ENCODE results near the gene EGLN3.

EGLN3 gene

DNA sequence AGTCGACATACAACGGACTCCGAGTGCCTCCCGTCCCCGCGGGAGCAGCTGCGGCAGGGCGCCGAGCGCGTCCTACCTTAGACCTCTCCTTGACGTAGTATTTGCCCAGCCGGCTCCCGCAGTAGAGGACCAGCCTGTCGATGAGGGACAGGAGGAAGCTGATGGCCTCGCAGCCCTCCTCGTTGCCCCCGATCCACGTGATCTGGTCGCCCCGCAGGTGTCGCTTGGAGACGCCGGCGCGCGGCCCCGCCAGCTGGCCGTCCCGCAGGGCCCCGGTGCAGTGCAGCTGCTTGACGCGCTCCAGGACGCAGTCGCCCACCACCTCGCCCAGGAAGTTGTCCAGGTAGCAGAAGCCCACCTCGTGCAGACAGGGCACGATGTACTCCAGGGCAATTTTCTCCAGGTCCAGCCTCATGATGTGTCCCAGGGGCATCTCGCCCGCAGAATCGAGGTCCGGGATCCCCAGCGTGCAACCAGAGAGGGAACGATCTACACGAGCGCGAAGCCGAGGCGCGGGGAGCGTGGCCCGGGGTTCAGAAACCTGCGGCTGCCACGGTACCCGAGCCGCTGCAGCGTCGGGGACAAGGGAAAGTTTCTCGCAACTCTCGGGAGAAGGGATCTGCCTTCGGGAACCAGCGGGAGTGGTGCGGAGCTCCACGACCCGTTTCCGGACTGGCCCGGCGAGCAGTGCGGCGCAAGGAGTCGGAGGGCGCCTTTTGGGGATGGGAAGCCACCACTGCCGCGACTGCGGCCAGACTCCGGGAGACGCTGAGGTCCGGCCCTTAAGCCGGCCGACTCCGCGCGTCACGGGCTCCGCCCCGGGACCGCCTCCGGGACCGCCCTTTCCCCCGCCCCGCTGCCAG lies at the start of gene EGLN3:
EGLN3 (minus strand) TSS at position 755 of the 863 bp plus-strand sequence; CDS start at position 433, 322 bp downstream.
- H3K9me3 ChIP-seq (ENCODE audit: low read length) = peaks cover 4% of the 10 kb centered on the region
- peak within 1 kb of the TSS; percentile 43 for H3K4me3 ChIP-seq (ENCODE audit: low read length)
- peaks cover 8% of the 10 kb centered on the region for H3K4me1 ChIP-seq (ENCODE audit: insufficient read depth, low read length)
- H3K36me3 ChIP-seq (ENCODE audit: insufficient read depth, low read length) = no peaks in the 10 kb centered on the region
- H2AFZ ChIP-seq (ENCODE audit: low read depth, low read length) = peak within 1 kb of the TSS; percentile 20
- H3K27me3 ChIP-seq (ENCODE audit: insufficient read depth, low read length) = peaks cover 41% of the 10 kb centered on the region

DNA sequence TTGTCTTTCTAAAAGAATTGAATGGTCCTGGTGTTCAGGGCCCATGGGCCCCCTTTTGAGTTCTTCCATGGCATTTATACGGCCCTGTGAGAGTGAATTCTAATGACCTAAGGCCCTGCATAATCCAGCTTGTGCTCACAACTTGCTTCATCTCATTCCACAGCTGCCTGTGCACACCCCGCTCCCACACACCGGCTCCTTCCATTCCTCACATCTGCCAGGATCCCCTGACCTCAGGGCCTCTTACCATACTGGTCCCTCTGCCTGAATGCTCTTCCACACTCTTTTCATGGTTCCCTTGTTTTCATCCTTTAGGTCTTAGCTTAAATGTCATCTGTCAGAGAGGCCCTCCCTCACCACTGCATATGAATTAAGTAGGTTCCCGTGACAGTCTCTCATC lies 49.5 kb upstream of the EGLN3 start:
- Histone ChIP-seq H3K36me3 (ENCODE audit: insufficient read depth, low read length) (no peaks in the 10 kb centered on the region), H2AFZ (ENCODE audit: low read depth, low read length) (no peak overlapping the region), H3K27me3 (ENCODE audit: insufficient read depth, low read length) (peaks cover 4% of the 10 kb centered on the region), H3K9me3 (ENCODE audit: low read length) (no peaks in the 10 kb centered on the region), H3K4me1 (ENCODE audit: insufficient read depth, low read length) (no peaks in the 10 kb centered on the region), H3K4me3 (ENCODE audit: low read length) (no peak overlapping the region)

DNA sequence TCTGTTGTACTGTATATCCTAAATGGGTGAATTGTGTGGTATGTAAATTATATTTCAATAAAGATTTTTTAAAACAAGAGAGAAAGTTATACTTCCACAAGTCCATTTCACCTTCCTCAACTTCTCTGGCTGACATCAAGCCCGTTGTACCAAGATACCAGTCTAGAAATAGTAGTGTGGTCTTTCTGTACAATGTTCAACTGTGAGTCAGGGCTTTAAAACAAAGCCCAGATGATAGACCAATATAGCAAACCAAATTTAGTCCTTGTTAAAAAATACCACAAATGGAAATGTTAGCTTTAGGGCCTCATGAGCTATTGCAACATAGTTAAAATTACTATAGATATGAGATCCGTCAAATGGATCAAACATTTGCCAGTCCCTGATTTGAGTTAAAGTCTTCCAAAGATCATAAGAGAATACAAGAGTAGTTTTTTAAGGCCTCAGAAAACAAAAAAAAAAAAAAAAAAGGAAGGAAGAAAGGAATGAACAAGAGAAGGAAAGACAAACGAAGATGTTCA lies 49.0 kb upstream of the EGLN3 start:
- H3K27me3 ChIP-seq (ENCODE audit: insufficient read depth, low read length) = peaks cover 4% of the 10 kb centered on the region
- H3K4me3 ChIP-seq (ENCODE audit: low read length) = no peak overlapping the region
- no peaks in the 10 kb centered on the region for H3K9me3 ChIP-seq (ENCODE audit: low read length)
- no peaks in the 10 kb centered on the region for H3K4me1 ChIP-seq (ENCODE audit: insufficient read depth, low read length)
- no peak overlapping the region for H2AFZ ChIP-seq (ENCODE audit: low read depth, low read length)
- no peaks in the 10 kb centered on the region for H3K36me3 ChIP-seq (ENCODE audit: insufficient read depth, low read length)

DNA sequence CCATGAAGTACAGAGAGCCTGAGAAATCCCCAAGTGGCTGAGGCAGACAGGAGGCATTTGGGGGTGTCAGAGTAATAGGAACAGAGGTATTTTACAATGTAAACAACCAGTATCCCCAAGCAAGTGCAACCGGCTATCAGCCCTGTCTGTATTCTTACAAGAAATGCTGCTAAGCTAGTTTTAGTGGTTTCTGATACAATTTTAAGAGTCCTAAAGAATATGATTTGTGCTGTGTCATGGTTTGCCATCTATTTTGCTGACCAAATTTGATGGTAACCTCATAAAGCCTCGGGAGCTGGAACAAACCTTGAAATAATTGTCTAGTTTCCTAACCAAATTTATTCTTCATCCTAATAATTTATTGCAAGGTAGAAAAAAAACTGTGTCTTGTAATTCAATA lies 46.7 kb upstream of the EGLN3 start:
- Histone ChIP-seq H3K4me1 (ENCODE audit: insufficient read depth, low read length) (no peaks in the 10 kb centered on the region), H3K4me3 (ENCODE audit: low read length) (no peak overlapping the region), H3K27me3 (ENCODE audit: insufficient read depth, low read length) (no peaks in the 10 kb centered on the region), H3K9me3 (ENCODE audit: low read length) (no peaks in the 10 kb centered on the region), H2AFZ (ENCODE audit: low read depth, low read length) (no peak overlapping the region), H3K36me3 (ENCODE audit: insufficient read depth, low read length) (no peaks in the 10 kb centered on the region)

DNA sequence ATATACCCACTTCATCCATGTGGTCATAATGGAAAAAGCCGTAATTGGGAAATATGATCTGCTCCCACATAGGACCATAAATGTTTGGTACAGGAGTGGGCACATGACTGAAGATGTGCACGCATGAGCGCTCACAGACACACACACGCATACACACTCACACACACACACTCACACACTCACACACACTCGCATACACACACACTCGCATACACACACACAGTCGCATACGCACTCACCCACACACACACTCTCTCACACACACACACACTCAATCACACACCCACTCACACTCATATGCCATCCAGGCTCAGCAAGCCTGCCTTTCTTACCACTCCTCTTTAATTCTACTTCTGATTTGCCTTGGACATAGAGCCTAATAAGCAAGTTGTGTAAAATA lies 45.6 kb upstream of the EGLN3 start:
- Histone ChIP-seq H3K36me3 (ENCODE audit: insufficient read depth, low read length) (no peaks in the 10 kb centered on the region), H3K4me1 (ENCODE audit: insufficient read depth, low read length) (no peaks in the 10 kb centered on the region), H2AFZ (ENCODE audit: low read depth, low read length) (no peak overlapping the region), H3K4me3 (ENCODE audit: low read length) (no peak overlapping the region), H3K9me3 (ENCODE audit: low read length) (no peaks in the 10 kb centered on the region), H3K27me3 (ENCODE audit: insufficient read depth, low read length) (no peaks in the 10 kb centered on the region)

DNA sequence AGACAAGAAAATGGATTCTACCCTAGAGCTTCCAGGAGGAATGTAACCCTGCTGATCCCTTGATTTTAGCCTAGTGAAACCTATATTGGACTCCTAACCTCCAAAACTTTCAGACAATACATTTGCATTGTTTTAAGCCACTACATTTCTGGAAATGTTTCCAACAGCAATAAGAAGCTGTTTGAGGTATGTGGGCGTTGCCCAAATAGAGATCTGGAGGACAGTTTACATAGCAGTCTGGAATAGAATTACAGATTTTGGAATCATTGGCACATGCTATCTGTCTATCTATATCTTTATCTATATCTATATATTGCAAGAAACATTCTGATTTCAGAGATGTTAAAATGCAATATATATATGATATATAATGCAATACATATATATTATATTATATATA lies 42.4 kb upstream of the EGLN3 start:
- Histone ChIP-seq H3K36me3 (ENCODE audit: insufficient read depth, low read length) (no peaks in the 10 kb centered on the region), H3K9me3 (ENCODE audit: low read length) (no peaks in the 10 kb centered on the region), H3K4me1 (ENCODE audit: insufficient read depth, low read length) (no peaks in the 10 kb centered on the region), H2AFZ (ENCODE audit: low read depth, low read length) (no peak overlapping the region), H3K27me3 (ENCODE audit: insufficient read depth, low read length) (no peaks in the 10 kb centered on the region), H3K4me3 (ENCODE audit: low read length) (no peak overlapping the region)

DNA sequence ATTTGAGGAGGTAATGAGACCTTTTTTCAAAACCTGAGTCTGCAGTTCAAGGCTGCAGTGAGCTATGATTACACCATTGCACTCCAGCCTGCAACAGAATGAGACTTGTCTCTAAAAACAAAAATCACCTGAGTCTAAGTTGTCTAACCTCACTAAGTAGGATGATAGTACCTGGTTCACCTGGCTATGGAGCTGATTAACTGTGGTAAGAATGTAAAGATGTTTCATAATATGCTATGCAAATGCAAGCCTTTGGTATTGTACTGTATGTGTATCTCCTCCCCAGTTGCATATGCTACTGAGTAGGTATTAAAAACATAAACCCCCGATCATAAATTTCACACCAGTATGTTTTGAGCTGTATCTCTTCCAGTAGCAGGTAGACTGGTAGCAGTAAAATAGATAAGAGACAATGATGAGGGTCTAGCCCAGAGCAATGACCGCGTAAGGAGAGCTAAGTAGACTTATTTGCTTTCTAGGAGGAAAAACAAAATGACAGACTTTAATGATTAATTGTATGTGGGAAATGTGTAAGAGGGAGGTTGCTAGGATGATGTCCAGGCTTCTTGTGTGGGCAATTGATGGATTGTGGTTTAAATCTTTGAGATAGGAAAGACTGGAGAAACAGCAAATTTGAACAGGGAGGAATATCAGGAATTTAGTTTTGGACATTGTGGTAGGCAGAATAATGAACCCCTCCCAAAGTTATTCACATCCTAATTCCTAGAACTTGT lies 41.6 kb upstream of the EGLN3 start:
- no peaks in the 10 kb centered on the region for H3K4me1 ChIP-seq (ENCODE audit: insufficient read depth, low read length)

DNA sequence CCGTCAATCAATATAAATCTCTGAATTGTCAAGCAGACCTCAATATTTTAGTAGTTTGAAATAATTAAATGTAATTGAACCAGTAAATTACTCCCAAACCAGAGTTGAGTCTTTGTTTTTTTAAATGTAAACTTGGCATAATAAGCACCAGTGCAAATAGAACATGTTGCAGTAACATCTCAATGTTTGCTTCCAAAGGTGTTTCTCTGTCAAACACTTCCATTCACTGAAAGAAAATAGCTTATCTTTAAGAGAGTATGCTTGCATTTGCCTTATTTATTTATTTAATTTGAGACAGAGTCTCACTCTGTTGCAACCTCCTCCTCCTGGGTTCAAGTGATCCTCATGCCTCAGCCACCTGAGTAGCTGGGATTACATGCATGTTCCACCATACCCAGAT lies 39.9 kb upstream of the EGLN3 start:
- H3K4me3 ChIP-seq (ENCODE audit: low read length) = no peak overlapping the region
- H3K4me1 ChIP-seq (ENCODE audit: insufficient read depth, low read length) = no peaks in the 10 kb centered on the region
- H2AFZ ChIP-seq (ENCODE audit: low read depth, low read length) = no peak overlapping the region
- no peaks in the 10 kb centered on the region for H3K27me3 ChIP-seq (ENCODE audit: insufficient read depth, low read length)
- H3K9me3 ChIP-seq (ENCODE audit: low read length) = no peaks in the 10 kb centered on the region
- H3K36me3 ChIP-seq (ENCODE audit: insufficient read depth, low read length) = no peaks in the 10 kb centered on the region

More for the DNA sequence above, 41.6 kb upstream of the EGLN3 start:
- Histone ChIP-seq H3K27me3 (ENCODE audit: insufficient read depth, low read length) (no peaks in the 10 kb centered on the region), H3K36me3 (ENCODE audit: insufficient read depth, low read length) (no peaks in the 10 kb centered on the region), H3K4me3 (ENCODE audit: low read length) (no peak overlapping the region), H3K9me3 (ENCODE audit: low read length) (no peaks in the 10 kb centered on the region), H2AFZ (ENCODE audit: low read depth, low read length) (no peak overlapping the region)

- no peaks in the 10 kb centered on the region for H3K36me3 ChIP-seq (ENCODE audit: insufficient read depth, low read length)
- H3K9me3 ChIP-seq (ENCODE audit: low read length) = no peaks in the 10 kb centered on the region
- H3K4me3 ChIP-seq (ENCODE audit: low read length) = no peak overlapping the region
Measured at GRCh38 chr14:33987565-33988080, 36.7 kb upstream of the EGLN3 start.

DNA sequence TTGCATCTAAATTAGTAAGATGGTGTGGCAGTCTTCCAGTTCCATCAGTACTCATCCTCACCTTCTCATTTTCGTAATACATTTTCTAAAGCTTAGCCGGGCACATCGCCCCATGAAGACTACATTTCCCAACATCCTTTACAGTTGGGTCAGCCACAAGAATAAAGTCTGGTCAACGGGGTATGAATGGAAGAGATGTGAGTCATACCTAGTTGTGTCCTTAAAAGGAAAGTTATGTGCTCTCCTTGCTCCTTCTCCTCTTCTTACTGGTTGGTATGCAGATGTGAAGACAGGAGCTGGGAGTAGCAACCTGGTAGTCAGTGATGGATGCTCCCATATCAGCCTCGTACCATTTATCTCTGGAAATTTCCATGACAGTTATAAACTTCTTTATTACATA lies 35.9 kb upstream of the EGLN3 start:
- Histone ChIP-seq H3K4me3 (ENCODE audit: low read length) (no peak overlapping the region), H3K36me3 (ENCODE audit: insufficient read depth, low read length) (no peaks in the 10 kb centered on the region), H3K9me3 (ENCODE audit: low read length) (no peaks in the 10 kb centered on the region), H2AFZ (ENCODE audit: low read depth, low read length) (no peak overlapping the region), H3K27me3 (ENCODE audit: insufficient read depth, low read length) (no peaks in the 10 kb centered on the region), H3K4me1 (ENCODE audit: insufficient read depth, low read length) (no peaks in the 10 kb centered on the region)

More at GRCh38 chr14:33987565-33988080, 36.7 kb upstream of the EGLN3 start:
- no peaks in the 10 kb centered on the region for H3K27me3 ChIP-seq (ENCODE audit: insufficient read depth, low read length)
- no peaks in the 10 kb centered on the region for H3K4me1 ChIP-seq (ENCODE audit: insufficient read depth, low read length)
- H2AFZ ChIP-seq (ENCODE audit: low read depth, low read length) = no peak overlapping the region

DNA sequence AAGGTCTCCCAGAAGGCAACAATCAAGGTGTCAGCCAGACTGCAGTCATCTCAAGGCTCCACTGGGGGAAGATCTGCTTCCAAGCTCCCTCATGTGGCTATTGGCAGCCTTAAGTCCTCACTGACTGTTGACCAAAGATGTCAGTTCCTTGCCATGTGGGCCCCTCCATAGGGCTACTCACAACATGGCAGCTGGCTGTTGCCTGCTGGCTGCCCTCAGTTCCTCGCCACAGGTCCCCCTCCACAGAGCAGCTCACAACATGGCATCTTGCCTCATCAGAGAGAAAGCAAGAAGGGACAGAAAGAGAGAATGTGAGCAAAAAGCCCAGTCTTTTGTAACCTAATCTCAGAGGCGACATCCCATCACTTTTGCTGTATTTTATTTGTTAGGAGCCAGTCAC lies 34.4 kb upstream of the EGLN3 start:
- no peaks in the 10 kb centered on the region for H3K9me3 ChIP-seq (ENCODE audit: low read length)
- H2AFZ ChIP-seq (ENCODE audit: low read depth, low read length) = no peak overlapping the region
- no peaks in the 10 kb centered on the region for H3K36me3 ChIP-seq (ENCODE audit: insufficient read depth, low read length)
- no peak overlapping the region for H3K4me3 ChIP-seq (ENCODE audit: low read length)
- H3K27me3 ChIP-seq (ENCODE audit: insufficient read depth, low read length) = no peaks in the 10 kb centered on the region
- H3K4me1 ChIP-seq (ENCODE audit: insufficient read depth, low read length) = no peaks in the 10 kb centered on the region

DNA sequence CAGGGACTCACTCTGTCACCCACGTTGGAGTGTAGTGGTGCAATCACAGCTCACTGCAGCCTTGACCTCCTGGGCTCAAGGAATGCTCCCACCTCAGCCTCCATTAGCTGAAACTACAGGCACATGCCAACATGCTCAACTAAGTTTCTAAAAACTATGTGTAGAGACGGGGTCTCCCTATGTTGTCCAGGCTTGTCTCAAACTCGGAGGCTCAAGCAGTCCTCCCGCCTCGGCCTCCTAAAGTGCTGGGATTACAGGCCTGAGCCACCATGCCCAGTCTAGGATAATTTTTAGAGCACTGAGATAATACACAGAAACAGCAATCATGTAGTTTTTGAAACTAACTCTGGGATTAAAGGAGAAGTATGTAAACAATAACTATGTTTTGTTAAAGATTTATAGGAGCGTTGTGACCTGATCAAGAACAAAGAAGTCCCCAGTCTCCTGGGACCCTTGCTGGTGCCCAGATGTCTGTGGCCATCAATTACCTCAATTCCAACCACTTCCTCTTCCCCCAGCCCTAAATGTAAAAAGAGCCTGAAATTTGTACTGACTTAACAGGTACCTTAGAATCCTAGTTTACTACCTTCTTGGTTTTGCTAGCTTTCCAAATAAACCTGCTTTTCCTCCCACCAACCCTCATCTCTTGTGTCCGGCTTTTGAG lies 28.9 kb upstream of the EGLN3 start:
- H3K27me3 ChIP-seq (ENCODE audit: insufficient read depth, low read length) = peaks cover 4% of the 10 kb centered on the region
- no peak overlapping the region for H3K4me3 ChIP-seq (ENCODE audit: low read length)
- no peaks in the 10 kb centered on the region for H3K9me3 ChIP-seq (ENCODE audit: low read length)
- H3K4me1 ChIP-seq (ENCODE audit: insufficient read depth, low read length) = no peaks in the 10 kb centered on the region
- H3K36me3 ChIP-seq (ENCODE audit: insufficient read depth, low read length) = no peaks in the 10 kb centered on the region
- H2AFZ ChIP-seq (ENCODE audit: low read depth, low read length) = no peak overlapping the region
